ENCODE measurements around the gene HDGFL3. TPM values are rescaled to one million over a fixed set of nuclear protein-coding genes. Genes with fewer than 3 reads are reported as not detected.

HDGFL3 gene
- total and polyA plus RNA-seq, 2 donors (not counting 3 experiments of a cell fraction or from before 2014, with no cell fraction given): 20.2 to 155 TPM

DNA sequence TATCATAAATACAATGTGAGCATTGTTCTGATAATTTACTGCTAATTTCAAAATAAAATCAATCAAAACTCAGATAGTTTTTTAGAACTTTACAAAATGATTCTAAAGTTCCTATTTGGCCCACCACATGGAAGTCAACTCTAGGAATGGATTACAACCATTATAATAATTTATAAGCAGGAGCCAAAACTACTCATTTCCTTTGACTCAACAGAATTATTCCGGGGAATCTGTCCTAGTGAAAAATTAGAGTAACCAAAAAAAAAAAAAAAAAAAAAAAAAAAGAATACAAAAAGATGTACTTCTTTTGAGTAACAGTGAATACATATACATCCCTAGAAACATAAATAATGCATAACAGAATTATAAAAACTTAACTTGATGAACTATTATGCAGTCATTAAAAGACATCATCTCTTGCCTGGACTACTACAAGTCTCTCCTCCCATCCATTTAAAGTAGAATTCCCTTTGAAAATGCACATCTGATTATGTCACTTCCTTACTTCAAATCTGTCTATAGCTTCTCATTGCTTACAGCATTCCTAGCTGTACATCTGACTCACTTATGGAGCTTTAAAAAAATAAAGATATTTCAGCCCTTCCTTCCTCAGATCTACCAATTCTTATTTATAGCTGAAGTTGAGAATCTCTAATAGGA is 43.4 kb downstream of the HDGFL3 start:
- no peak overlapping the region for H2AFZ ChIP-seq (ENCODE audit: low read depth, low read length)
- H3K79me2 ChIP-seq (ENCODE audit: control insufficient read depth, insufficient read depth, low read length): peaks cover 66% of the 10 kb centered on the region
- peak overlapping the region; percentile 68 for H3K9ac ChIP-seq (replicated peaks; ENCODE audit: extremely low read depth, insufficient read depth, low read length)
- peaks cover 3% of the 10 kb centered on the region in 2 experiments for H3K36me3 ChIP-seq (ENCODE audit: control insufficient read depth in 2 of 2, extremely low read depth in 1 of 2, insufficient read depth in 2 of 2, low read length in 2 of 2)
- peak overlapping the region; percentile 89 for H3K27ac ChIP-seq (ENCODE audit: insufficient read depth, low read depth, low read length)
- intact Hi-C loops (cut with micrococcal nuclease) (loop anchor here (1.0 to 2.0 kb wide), 4 partner anchors 42 to 123 kb away; partner anchors contain the start of gene BTBD1), dilution Hi-C loops (cut with MboI; ENCODE audit: extremely low pct_ligation_motif_present, low sequenced_read_pairs) (no loop called here)
- H3K4me3 ChIP-seq (replicated peaks in 1 of 3; ENCODE audit: insufficient read depth in 1 of 3, low read depth in 1 of 3, low read length in 3 of 3): peak overlapping the region in 1 of 3 experiments; percentile 49
- H3K4me1 ChIP-seq (ENCODE audit: control insufficient read depth, extremely low read depth, insufficient read depth, low read length): peaks cover 44% of the 10 kb centered on the region
- no peaks in the 10 kb centered on the region for H3K27me3 ChIP-seq (ENCODE audit: control insufficient read depth in 2 of 2, insufficient read depth in 2 of 2, low read length in 2 of 2)
- peaks cover 3% of the 10 kb centered on the region for H4K20me1 ChIP-seq (replicated peaks; ENCODE audit: control insufficient read depth, extremely low read depth, insufficient read depth, low read length)
- H3K9me1 ChIP-seq (replicated peaks; ENCODE audit: control insufficient read depth, extremely low read depth, insufficient read depth, low read length): no peaks in the 10 kb centered on the region
- CTCF ChIA-PET: interaction anchor here (0.6 to 1.1 kb wide), 5 partner anchors 9 to 153 kb away, joined by 3 to 11 read pairs (median 7); partner anchors contain the start of genes C15orf40 and HDGFL3
- no peaks in the 10 kb centered on the region for H3K9me3 ChIP-seq (replicated peaks; ENCODE audit: control insufficient read depth, insufficient read depth, low read length)
- DNase-seq (ENCODE audit: low read depth, low spot score): peak; percentile 80
- POLR2A ChIA-PET: interaction anchor here (0.9 to 1.0 kb wide), 2 partner anchors 38 to 42 kb away, joined by 3 to 5 read pairs; no protein-coding TSS in a partner anchor
- H3K4me2 ChIP-seq (ENCODE audit: insufficient read depth, low read length): peak overlapping the region; percentile 98
- TF ChIP-seq POLR2AphosphoS5 (IDR thresholded peaks at IDR 0.05; ENCODE audit: insufficient read depth, low read depth, low read length) (peak; percentile 9), JUN (IDR thresholded peaks at IDR 0.05; ENCODE audit: borderline replicate concordance, insufficient read depth, insufficient read length, low read depth) (peak; percentile 82), GATA2 (IDR thresholded peaks at IDR 0.05; ENCODE audit: insufficient read depth, insufficient read length, low read depth, low read length) (no peak), POLR2A (IDR thresholded peaks at IDR 0.05; ENCODE audit: low read depth, low read length) (no peak), FOS (IDR thresholded peaks at IDR 0.05; ENCODE audit: borderline replicate concordance, insufficient read depth, low read length) (peak; percentile 81), EZH2 (IDR thresholded peaks at IDR 0.05; ENCODE audit: borderline replicate concordance, low read depth, low read length, severe bottlenecking) (no peak), MYC (IDR thresholded peaks at IDR 0.05; ENCODE audit: low read depth, low read length) (no peak)
- TF ChIP-seq, protein P1, sequence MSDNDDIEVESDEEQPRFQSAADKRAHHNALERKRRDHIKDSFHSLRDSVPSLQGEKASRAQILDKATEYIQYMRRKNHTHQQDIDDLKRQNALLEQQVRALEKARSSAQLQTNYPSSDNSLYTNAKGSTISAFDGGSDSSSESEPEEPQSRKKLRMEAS (IDR thresholded peaks at IDR 0.05; ENCODE audit: insufficient read depth, insufficient read length): no peak
- TF ChIP-seq, protein P2, sequence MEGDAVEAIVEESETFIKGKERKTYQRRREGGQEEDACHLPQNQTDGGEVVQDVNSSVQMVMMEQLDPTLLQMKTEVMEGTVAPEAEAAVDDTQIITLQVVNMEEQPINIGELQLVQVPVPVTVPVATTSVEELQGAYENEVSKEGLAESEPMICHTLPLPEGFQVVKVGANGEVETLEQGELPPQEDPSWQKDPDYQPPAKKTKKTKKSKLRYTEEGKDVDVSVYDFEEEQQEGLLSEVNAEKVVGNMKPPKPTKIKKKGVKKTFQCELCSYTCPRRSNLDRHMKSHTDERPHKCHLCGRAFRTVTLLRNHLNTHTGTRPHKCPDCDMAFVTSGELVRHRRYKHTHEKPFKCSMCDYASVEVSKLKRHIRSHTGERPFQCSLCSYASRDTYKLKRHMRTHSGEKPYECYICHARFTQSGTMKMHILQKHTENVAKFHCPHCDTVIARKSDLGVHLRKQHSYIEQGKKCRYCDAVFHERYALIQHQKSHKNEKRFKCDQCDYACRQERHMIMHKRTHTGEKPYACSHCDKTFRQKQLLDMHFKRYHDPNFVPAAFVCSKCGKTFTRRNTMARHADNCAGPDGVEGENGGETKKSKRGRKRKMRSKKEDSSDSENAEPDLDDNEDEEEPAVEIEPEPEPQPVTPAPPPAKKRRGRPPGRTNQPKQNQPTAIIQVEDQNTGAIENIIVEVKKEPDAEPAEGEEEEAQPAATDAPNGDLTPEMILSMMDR (IDR thresholded peaks at IDR 0.05; ENCODE audit: extremely low read depth in 1 of 2, insufficient read depth in 1 of 2, low read depth in 1 of 2, low read length in 2 of 2): no peak
- peak; percentile 57 for FAIRE-seq
- BruUV-seq (replicated peaks): TSS peak; percentile 58

All from endothelial cell of umbilical vein (primary cell).